Ishikawa (cell line): Measurements from ENCODE around the gene MEPCE.
A peak's percentile ranks its signal among the peaks of the same experiment; 100 is the strongest.

Experiments
- CEBPB ChIP-seq: IDR thresholded peaks from 2 replicates; pipeline ENCODE4 v1.6.1; 2012
- CREB1 ChIP-seq: IDR thresholded peaks from 2 replicates; pipeline ENCODE4 v1.6.1; 2012; ENCODE audit warnings: low read depth
- EGR1 ChIP-seq: IDR thresholded peaks from 2 replicates; pipeline ENCODE4 v1.6.1; 2012
- EP300 ChIP-seq: IDR thresholded peaks from 2 replicates; pipeline ENCODE4 v1.6.1; 2012; ENCODE audit warnings: borderline replicate concordance
- FOXM1 ChIP-seq: IDR thresholded peaks from 2 replicates; pipeline ENCODE4 v1.6.1; 2012; ENCODE audit warnings: low read depth, borderline replicate concordance
- NFIC ChIP-seq: IDR thresholded peaks from 2 replicates; pipeline ENCODE4 v1.6.1; 2012
- RAD21 ChIP-seq: IDR thresholded peaks from 2 replicates; pipeline ENCODE4 v1.6.1; 2012; ENCODE audit warnings: low read depth
- REST ChIP-seq: IDR thresholded peaks from 2 replicates; pipeline ENCODE4 v1.6.1; 2012; ENCODE audit warnings: low read depth, mild to moderate bottlenecking
- TAF1 ChIP-seq: IDR thresholded peaks from 2 replicates; pipeline ENCODE4 v1.6.1; 2012; ENCODE audit warnings: low read depth, mild to moderate bottlenecking
- TCF12 ChIP-seq: IDR thresholded peaks from 2 replicates; pipeline ENCODE4 v1.6.1; 2012; ENCODE audit warnings: low read depth
- TEAD4 ChIP-seq: IDR thresholded peaks from 2 replicates; pipeline ENCODE4 v1.6.1; 2012
- USF1 ChIP-seq: IDR thresholded peaks from 2 replicates; pipeline ENCODE4 v1.6.1; 2012
- YY1 ChIP-seq: IDR thresholded peaks from 2 replicates; pipeline ENCODE4 v1.6.1; 2012; ENCODE audit warnings: low read depth
- ZBTB7A ChIP-seq: IDR thresholded peaks from 2 replicates; pipeline ENCODE4 v1.6.1; 2012; ENCODE audit warnings: low read depth
- TF ChIP-seq, protein P1 (sequence below): IDR thresholded peaks from 2 replicates; pipeline ENCODE4 v1.6.1; 2012

The MEPCE gene, protein sequence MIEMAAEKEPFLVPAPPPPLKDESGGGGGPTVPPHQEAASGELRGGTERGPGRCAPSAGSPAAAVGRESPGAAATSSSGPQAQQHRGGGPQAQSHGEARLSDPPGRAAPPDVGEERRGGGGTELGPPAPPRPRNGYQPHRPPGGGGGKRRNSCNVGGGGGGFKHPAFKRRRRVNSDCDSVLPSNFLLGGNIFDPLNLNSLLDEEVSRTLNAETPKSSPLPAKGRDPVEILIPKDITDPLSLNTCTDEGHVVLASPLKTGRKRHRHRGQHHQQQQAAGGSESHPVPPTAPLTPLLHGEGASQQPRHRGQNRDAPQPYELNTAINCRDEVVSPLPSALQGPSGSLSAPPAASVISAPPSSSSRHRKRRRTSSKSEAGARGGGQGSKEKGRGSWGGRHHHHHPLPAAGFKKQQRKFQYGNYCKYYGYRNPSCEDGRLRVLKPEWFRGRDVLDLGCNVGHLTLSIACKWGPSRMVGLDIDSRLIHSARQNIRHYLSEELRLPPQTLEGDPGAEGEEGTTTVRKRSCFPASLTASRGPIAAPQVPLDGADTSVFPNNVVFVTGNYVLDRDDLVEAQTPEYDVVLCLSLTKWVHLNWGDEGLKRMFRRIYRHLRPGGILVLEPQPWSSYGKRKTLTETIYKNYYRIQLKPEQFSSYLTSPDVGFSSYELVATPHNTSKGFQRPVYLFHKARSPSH

DNA sequence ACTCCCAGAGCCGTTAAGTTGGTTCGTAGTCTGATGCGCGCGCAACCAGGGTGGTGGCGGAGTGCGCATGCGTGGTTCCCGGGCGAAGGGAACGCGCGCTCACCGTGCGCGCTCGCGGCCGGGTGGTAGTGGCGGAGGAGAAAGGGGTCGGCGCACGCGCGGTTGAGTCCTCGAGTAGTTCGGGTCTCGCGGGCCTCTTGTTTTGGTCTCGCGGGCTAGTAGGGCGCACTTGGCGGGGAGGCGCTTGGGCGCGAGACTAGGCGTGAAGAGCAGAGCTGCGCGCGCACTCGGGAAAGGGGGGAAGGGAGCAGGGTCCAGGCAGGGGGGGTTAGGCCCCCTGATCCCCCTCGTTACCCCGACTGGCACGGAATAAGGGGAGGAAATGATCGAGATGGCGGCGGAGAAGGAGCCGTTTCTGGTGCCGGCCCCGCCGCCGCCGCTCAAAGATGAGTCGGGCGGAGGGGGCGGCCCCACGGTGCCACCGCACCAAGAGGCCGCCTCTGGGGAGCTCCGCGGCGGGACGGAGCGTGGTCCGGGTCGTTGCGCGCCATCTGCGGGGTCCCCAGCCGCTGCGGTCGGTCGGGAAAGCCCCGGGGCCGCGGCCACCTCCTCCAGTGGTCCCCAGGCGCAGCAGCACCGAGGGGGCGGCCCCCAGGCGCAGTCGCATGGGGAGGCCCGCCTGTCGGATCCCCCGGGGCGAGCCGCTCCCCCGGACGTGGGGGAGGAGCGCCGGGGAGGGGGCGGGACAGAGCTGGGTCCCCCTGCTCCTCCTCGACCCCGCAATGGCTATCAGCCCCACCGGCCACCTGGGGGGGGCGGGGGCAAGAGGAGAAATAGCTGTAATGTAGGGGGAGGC lies at the start of gene MEPCE:
Gene MEPCE, plus strand, starts transcription at position 195 of the 856 bp plus-strand sequence. Its CDS starts 188 bp downstream, at position 383.
- no peak for TF ChIP-seq TCF12
- no peak for TF ChIP-seq RAD21
- no peak for TF ChIP-seq TEAD4
- no peak for TF ChIP-seq NFIC
- TF ChIP-seq TAF1 = peak; percentile 63; the same call in 1 of the 2 replicates
- TF ChIP-seq FOXM1 = no peak
- peak; percentile 77; the same call in 1 of the 2 replicates for TF ChIP-seq ZBTB7A
- no peak for TF ChIP-seq YY1
- no peak for TF ChIP-seq CREB1
- TF ChIP-seq USF1 = no peak
- TF ChIP-seq EGR1 = 0 out of 2 replicates have a peak, but pooled peaks have one; percentile 11
- no peak for TF ChIP-seq CEBPB
- TF ChIP-seq REST = no peak
- TF ChIP-seq, protein P1, sequence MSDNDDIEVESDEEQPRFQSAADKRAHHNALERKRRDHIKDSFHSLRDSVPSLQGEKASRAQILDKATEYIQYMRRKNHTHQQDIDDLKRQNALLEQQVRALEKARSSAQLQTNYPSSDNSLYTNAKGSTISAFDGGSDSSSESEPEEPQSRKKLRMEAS = no peak; the same call in 1 of the 2 replicates

DNA sequence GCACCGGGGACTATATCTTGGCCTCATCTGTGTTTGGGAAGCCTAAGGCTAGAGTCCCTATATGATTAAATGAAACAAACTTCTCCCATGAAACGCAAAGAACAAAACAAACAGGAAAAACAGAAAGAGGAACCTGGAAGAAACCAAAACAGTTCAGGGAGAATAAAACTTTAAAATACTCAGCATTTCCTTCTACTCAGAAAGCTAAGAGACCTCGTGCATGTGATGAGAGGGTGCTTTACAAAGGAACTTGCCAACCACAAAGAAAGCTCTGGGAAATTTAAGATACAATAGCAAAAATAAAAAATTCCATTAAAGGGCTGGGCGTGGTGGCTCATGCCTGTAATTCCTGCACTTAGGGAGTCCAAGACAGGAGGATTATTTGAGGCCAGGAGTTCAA lies 49.4 kb upstream of the MEPCE start:
- no peak for TF ChIP-seq TCF12
- no peak for TF ChIP-seq USF1
- TF ChIP-seq ZBTB7A = no peak
- no peak for TF ChIP-seq TAF1
- no peak for TF ChIP-seq YY1
- TF ChIP-seq CEBPB = no peak
- no peak for TF ChIP-seq FOXM1
- TF ChIP-seq, protein P1 = no peak
- TF ChIP-seq TEAD4 = no peak
- no peak for TF ChIP-seq EP300

- no peak for TF ChIP-seq ZBTB7A
- no peak for TF ChIP-seq FOXM1
- TF ChIP-seq EGR1 = no peak
- TF ChIP-seq NFIC = no peak
- no peak for TF ChIP-seq TCF12
- TF ChIP-seq EP300 = no peak
- TF ChIP-seq CREB1 = no peak
- no peak for TF ChIP-seq YY1
- TF ChIP-seq USF1 = no peak
- TF ChIP-seq, protein P1 = no peak
- no peak for TF ChIP-seq TEAD4
- no peak for TF ChIP-seq REST
- no peak for TF ChIP-seq CEBPB
- TF ChIP-seq TAF1 = no peak
- TF ChIP-seq RAD21 = no peak
Measured at GRCh38 chr7:100384628-100385294, 44.9 kb upstream of the MEPCE start.
